Endothelial cell of umbilical vein (primary cell): Measurements from ENCODE around the gene PAPOLA. TPM values are rescaled to one million over a fixed set of nuclear protein-coding genes. Genes with fewer than 3 reads are reported as not detected.

ENCODE experiments used
- BruUV-seq: library from RNA; stranded (reverse); fragments of 400-500 nt; replicated peaks from 2 replicates; lab custom pipeline; 2021; lab: Mats Ljungman, UMichigan
- CTCF ChIA-PET: fragments of 300-600, 350-600 bp; sonication (Branson Sonifier 250); formaldehyde crosslinking; loops from one replicate; lab custom pipeline; 2021; ENCODE audit warnings: antibody characterized with exemption, inconsistent platforms; lab: Charles Lee
- POLR2A ChIA-PET: fragments of 300-600, 350-600 bp; sonication (Branson Sonifier 250); formaldehyde crosslinking; loops from one replicate; lab custom pipeline; 2021; ENCODE audit warnings: antibody characterized with exemption, inconsistent platforms; lab: Charles Lee
- DNase-seq: peaks from one replicate; pipeline ENCODE4 v3.0.0-alpha.2; 2011; ENCODE audit warnings: low read depth, low spot score
- FAIRE-seq: peaks from 2 replicates; lab custom pipeline; 2011; peaks lifted over from hg19 to GRCh38; lab: Jason Lieb, UNC
- H2AFZ ChIP-seq: 2 replicates; pipeline ENCODE4 v1.6.0; 2012; ENCODE audit warnings: low read depth, low read length, control low read depth, inconsistent platforms
- H3K27ac ChIP-seq: 2 replicates; pipeline ENCODE4 v1.5.1; 2011; ENCODE audit warnings: low read depth, mild to moderate bottlenecking, control low read depth, low read length, moderate library complexity; ENCODE audit not compliant: insufficient read depth
- H3K27me3 ChIP-seq, 2 experiments: 2 replicates each; pipeline versions ENCODE4 v1.6.0 to v1.6.1; 2011; ENCODE audit warnings: low read length in 2 of 2, mixed read lengths in 1 of 2; ENCODE audit not compliant: control insufficient read depth in 2 of 2, insufficient read depth in 2 of 2
- H3K36me3 ChIP-seq, 2 experiments: 2 replicates in 1 of 2; 3 replicates in 1 of 2; pipeline ENCODE4 v1.5.1; 2011; ENCODE audit warnings: low read length in 2 of 2, mild to moderate bottlenecking in 1 of 2, moderate library complexity in 1 of 2; ENCODE audit not compliant: control insufficient read depth in 2 of 2, insufficient read depth in 2 of 2; ENCODE audit errors: extremely low read depth in 1 of 2
- H3K4me1 ChIP-seq: 3 replicates; pipeline ENCODE4 v1.5.1; 2011; ENCODE audit warnings: mild to moderate bottlenecking, low read length; ENCODE audit not compliant: control insufficient read depth, insufficient read depth; ENCODE audit errors: extremely low read depth
- H3K4me2 ChIP-seq: 2 replicates; pipeline ENCODE4 v1.6.1; 2011; ENCODE audit warnings: low read length, control low read depth, mixed read lengths; ENCODE audit not compliant: insufficient read depth
- H3K4me3 ChIP-seq, 3 experiments: fragments of 200-600 bp in 1 of 3; sonication (generic), shearing (Covaris generic) in 1 of 3; replicated peaks in 1 of 3; 2 replicates each; pipeline ENCODE4 v1.5.1; 2011 to 2016; ENCODE audit warnings: control low read depth in 3 of 3, low read length in 3 of 3, mild to moderate bottlenecking in 2 of 3, inconsistent platforms in 1 of 3, low read depth in 1 of 3, moderate library complexity in 1 of 3; ENCODE audit not compliant: insufficient read depth in 1 of 3
- H3K79me2 ChIP-seq: 2 replicates; pipeline ENCODE4 v1.6.0; 2012; ENCODE audit warnings: low read length, inconsistent platforms; ENCODE audit not compliant: control insufficient read depth, insufficient read depth
- H3K9ac ChIP-seq: replicated peaks from 2 replicates; pipeline ENCODE3; 2011; ENCODE audit warnings: low read length, control low read depth; ENCODE audit not compliant: insufficient read depth; ENCODE audit errors: extremely low read depth
- H3K9me1 ChIP-seq: replicated peaks from 3 replicates; pipeline ENCODE4 v1.6.0; 2011; ENCODE audit warnings: mild to moderate bottlenecking, low read length; ENCODE audit not compliant: control insufficient read depth, insufficient read depth; ENCODE audit errors: extremely low read depth
- H3K9me3 ChIP-seq: replicated peaks from 2 replicates; pipeline ENCODE4 v1.5.1; 2012; ENCODE audit warnings: low read length, inconsistent platforms; ENCODE audit not compliant: control insufficient read depth, insufficient read depth
- H4K20me1 ChIP-seq: replicated peaks from 2 replicates; pipeline ENCODE3; 2011; ENCODE audit warnings: mild to moderate bottlenecking, low read length; ENCODE audit not compliant: control insufficient read depth, insufficient read depth; ENCODE audit errors: extremely low read depth
- CTCF ChIP-seq, 2 donors: IDR thresholded peaks; 1 replicate in 1 of 2; 2 replicates in 1 of 2; pipeline ENCODE4 v1.5.1; 2011; ENCODE audit warnings: low read length in 2 of 2, mild to moderate bottlenecking in 2 of 2, moderate library complexity in 2 of 2, control low read depth in 1 of 2, inconsistent platforms in 1 of 2, low read depth in 1 of 2; ENCODE audit not compliant: insufficient read depth in 1 of 2; ENCODE audit errors: extremely low read depth in 1 of 2
- EZH2 ChIP-seq: IDR thresholded peaks from 2 replicates; pipeline ENCODE4 v1.6.1; 2012; ENCODE audit warnings: borderline replicate concordance, low read depth, mild to moderate bottlenecking, moderate library complexity, low read length, inconsistent platforms; ENCODE audit not compliant: severe bottlenecking
- FOS ChIP-seq: IDR thresholded peaks from 2 replicates; pipeline ENCODE4 v1.6.1; 2011; ENCODE audit warnings: mild to moderate bottlenecking, low read length, moderate library complexity, borderline replicate concordance; ENCODE audit not compliant: insufficient read depth
- GATA2 ChIP-seq: IDR thresholded peaks from 2 replicates; pipeline ENCODE4 v1.7.0; 2011; ENCODE audit warnings: low read depth, mild to moderate bottlenecking, moderate library complexity, mixed read lengths, low read length; ENCODE audit not compliant: insufficient read length, insufficient read depth
- JUN ChIP-seq: IDR thresholded peaks from 2 replicates; pipeline ENCODE4 v1.6.1; 2011; ENCODE audit warnings: borderline replicate concordance, low read depth; ENCODE audit not compliant: insufficient read length, insufficient read depth
- MAX ChIP-seq: IDR thresholded peaks from 2 replicates; pipeline ENCODE4 v1.6.1; 2011; ENCODE audit not compliant: insufficient read depth, insufficient read length
- MYC ChIP-seq: IDR thresholded peaks from one replicate; pipeline ENCODE4 v1.6.1; 2011; ENCODE audit warnings: mild to moderate bottlenecking, low read depth, low read length
- POLR2A ChIP-seq: IDR thresholded peaks from 2 replicates; pipeline ENCODE4 v1.6.1; 2012; ENCODE audit warnings: low read depth, mild to moderate bottlenecking, control low read depth, low read length
- POLR2AphosphoS5 ChIP-seq: IDR thresholded peaks from 2 replicates; pipeline ENCODE4 v1.6.1; 2012; ENCODE audit warnings: low read depth, mild to moderate bottlenecking, control low read depth, low read length, moderate library complexity; ENCODE audit not compliant: insufficient read depth
- dilution Hi-C: fragments of 300-500 bp; cut with MboI; formaldehyde crosslinking; loops from one replicate; pipeline ENCODE4 v1.15.0; 2019; ENCODE audit warnings: low sequenced_read_pairs; ENCODE audit not compliant: extremely low pct_ligation_motif_present
- intact Hi-C: fragments of 100-400 bp; cut with micrococcal nuclease; formaldehyde crosslinking; loops from one replicate; pipeline ENCODE4 v1.10.0; 2022
- polyA plus RNA-seq, 4 experiments: library from polyadenylated mRNA; depleted of rRNA in 3 of 4; stranded (reverse) in 3 of 4; unstranded in 1 of 4; fragments of >200 nt; gene quantifications; 2 replicates each; pipeline versions ENCODE4 v1.2.1 to v1.2.3, GENCODE V29; 2011 to 2012; ENCODE audit warnings: missing spikeins in 1 of 4
- total RNA-seq: library from RNA; stranded (reverse); gene quantifications from 2 replicates; pipeline ENCODE4 v1.2.3, GENCODE V29; 2021

Gene PAPOLA
- total and polyA plus RNA-seq, 2 donors (not counting 3 experiments of a cell fraction or from before 2014, with no cell fraction given) = 75.4 to 184 TPM

GRCh38 chr14:96516351-96516750, 14.2 kb downstream of the PAPOLA start:
- H3K36me3 ChIP-seq = peaks cover under 1 to 2% of the 10 kb centered on the region in 2 experiments
- no peaks in the 10 kb centered on the region for H3K9me1 ChIP-seq
- H3K4me2 ChIP-seq = no peak overlapping the region
- dilution Hi-C loops (no loop called here), intact Hi-C loops (no loop called here)
- H4K20me1 ChIP-seq = peaks cover 27% of the 10 kb centered on the region
- H3K4me3 ChIP-seq = no peak overlapping the region
- no peaks in the 10 kb centered on the region for H3K9me3 ChIP-seq
- H3K9ac ChIP-seq = no peak overlapping the region
- CTCF ChIA-PET = interaction anchor here (0.7 to 1.1 kb wide), 2 partner anchors 8 to 10 kb away, joined by 3 read pairs; no protein-coding TSS in a partner anchor
- no TSS peak for BruUV-seq
- H3K27me3 ChIP-seq = no peaks in the 10 kb centered on the region
- H2AFZ ChIP-seq = no peak overlapping the region
- H3K4me1 ChIP-seq = peaks cover 4% of the 10 kb centered on the region
- POLR2A ChIA-PET = no interaction called here
- H3K79me2 ChIP-seq = peaks cover 95% of the 10 kb centered on the region
- FAIRE-seq (no peak), DNase-seq (no peak)
- TF ChIP-seq POLR2AphosphoS5 (no peak), JUN (no peak), POLR2A (no peak), GATA2 (no peak), MYC (no peak), FOS (no peak), CTCF (IDR thresholded peaks at IDR 0.05; ENCODE audit: extremely low read depth in 1 of 2, insufficient read depth in 1 of 2, low read depth in 1 of 2, low read length in 2 of 2) (no peak), MAX (no peak), EZH2 (no peak)
- no peak overlapping the region for H3K27ac ChIP-seq
